A549 treated with Hydrocortisone at 1 μM for 4 hours (cell line): Measurements from ENCODE around the gene ADRA2B. TPM values are rescaled to one million over a fixed set of nuclear protein-coding genes. Genes with fewer than 3 reads are reported as not detected.

Experiments
- total RNA-seq: library from RNA; stranded (reverse); fragments of 200-300 nt; extraction: Qiagen RNA extraction; gene quantifications from 5 replicates; pipeline ENCODE4 v1.2.3, GENCODE V29; 2022

The ADRA2B gene
- total RNA-seq = 0.06 to 0.17 TPM (median 0.09 TPM) in 5 replicates

DNA sequence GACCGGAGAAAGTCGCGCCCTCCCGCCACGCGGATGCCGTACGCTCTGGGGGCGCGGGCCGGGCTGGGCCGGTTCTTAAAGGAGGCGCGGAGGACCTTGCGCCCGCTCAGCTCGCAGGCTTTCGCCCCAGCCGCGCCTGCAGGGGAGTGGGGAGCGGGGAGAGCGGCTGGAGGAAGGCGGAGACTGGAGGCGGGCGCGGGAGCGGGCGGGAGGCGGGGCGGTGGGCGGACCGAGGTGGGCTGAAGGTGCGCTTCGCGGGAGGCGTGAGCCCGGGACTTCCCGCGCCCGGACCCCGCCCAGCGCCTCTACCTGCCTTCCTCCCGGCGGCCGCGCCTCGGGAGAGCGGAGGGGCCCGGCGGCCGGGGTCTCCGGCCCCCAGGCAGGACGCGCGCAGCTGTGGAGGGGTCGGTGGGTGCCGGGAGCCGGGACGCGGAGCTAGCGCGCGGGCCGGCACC, at the start of gene ADRA2B:
Gene ADRA2B, minus strand, starts transcription at position 148 of the 455 bp plus-strand sequence. CDS start 422 bp downstream, outside the sequence.

DNA sequence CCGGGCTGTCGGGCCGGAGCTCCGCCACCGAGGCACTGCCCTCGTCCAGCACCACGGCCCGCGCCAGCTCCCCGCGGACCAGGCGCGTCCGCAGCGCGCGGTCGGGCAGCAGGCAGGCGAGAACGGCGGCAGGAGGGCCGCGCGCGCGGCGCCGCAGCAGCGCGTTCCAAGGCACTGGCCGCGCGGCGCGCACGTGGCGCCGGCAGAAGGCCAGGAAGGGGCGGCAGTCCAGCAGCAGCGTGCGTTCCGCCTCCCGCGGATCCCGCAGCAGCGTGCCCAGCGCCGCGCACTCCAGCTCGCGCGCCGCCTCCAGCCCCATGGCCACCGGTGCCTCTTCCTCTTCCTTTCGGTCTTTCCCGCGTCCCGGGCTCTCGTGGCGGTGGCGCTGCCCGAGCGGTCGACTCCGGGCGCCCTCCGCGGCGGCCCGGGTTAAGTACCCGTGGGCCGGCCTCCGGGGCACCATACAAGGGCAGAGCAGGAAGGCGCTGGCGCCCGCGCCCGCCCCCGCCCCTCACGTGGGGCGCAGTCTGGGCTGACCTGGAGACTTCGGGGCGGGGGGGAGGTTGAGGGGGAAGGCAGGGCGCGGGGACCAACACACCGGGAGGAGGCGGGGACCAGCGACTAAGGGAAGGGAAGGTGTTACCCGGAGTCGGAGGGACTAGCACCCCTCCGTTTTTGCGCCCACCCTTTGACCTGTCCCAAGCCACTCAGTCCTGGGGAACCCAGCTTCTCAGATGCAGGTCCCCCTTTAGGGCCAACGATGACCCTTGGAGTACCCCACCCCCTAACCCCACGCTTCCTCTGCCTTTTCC, 28.9 kb upstream of the ADRA2B start, which contains the start of gene DUSP2:
Gene DUSP2, minus strand, starts transcription at position 405 of the 812 bp plus-strand sequence. Its CDS starts 86 bp downstream, at position 319.

DNA sequence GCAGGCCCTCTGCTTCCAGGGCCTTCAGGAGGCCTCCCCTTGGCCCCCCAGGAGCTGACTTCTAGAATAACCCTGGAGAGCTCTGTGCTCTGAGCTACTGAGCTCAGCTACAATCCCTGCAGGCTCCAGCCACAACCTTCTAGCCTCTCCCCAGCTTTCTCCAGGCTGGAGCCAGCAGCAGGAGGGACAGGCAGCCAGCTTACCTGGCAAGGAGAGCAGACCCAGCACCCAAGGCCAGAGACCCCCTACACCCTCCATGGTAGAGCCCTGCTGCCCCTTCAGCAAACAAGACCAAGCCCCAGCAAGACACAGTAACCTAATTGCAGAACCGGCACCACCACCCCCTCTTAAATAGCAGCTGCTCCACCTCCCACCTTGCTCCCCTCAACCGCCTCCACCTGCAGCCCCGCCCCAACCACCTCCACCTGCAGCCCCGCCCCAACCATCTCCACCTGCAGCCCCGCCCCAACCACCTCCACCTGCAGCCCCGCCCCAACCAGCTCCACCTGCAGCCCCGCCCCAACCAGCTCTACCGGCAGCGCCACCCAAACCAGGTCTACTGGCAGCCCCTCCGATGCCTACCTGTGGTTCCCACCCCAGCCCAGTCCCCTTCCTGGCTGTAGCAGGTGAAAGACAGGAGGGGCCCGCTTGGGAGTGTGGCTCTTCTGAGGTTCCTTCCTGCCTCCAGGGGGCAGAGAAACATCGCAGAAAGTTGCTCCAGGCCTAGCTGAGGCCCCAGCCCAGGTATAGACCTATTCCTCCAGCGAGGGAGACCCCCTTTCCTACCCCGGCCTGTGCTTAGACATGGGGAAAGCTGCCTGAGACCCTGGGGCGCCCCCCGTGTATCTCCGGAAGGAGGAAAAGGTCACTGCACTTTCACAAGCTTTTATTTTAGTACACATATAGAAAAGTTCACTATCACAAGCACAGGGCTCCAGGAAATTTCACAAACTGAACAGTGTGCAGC, 22.1 kb upstream of the ADRA2B start, which contains the start of gene ASTL:
Gene ASTL, minus strand, starts transcription at position 324 of the 967 bp plus-strand sequence. Its CDS starts 66 bp downstream, at position 258.

Other genes with a start within 250 kb of the ADRA2B start
- gene ANKRD36C, start 124.7 kb downstream of the ADRA2B start, total RNA-seq = 3.4 to 5.3 TPM (median 4.1 TPM) in 5 replicates
- gene GPAT2, start 81.7 kb downstream of the ADRA2B start, total RNA-seq = 0.15 TPM in 1 of 5 replicates, not detected in the others
- not detected in 5 replicates for gene ASTL, start 21.9 kb upstream of the ADRA2B start, total RNA-seq
- 0.17 to 0.45 TPM (median 0.38 TPM) in 5 replicates for gene DUSP2, start 28.9 kb upstream of the ADRA2B start, total RNA-seq
- 86.3 to 104 TPM (median 88.1 TPM) in 5 replicates for gene STARD7, start 92.3 kb upstream of the ADRA2B start, total RNA-seq
- gene TMEM127, start 149.4 kb upstream of the ADRA2B start, total RNA-seq = 42.1 to 45.2 TPM (median 43.4 TPM) in 5 replicates
- 78.1 to 89.5 TPM (median 82.7 TPM) in 5 replicates for gene CIAO1, start 149.7 kb upstream of the ADRA2B start, total RNA-seq
- 112 to 133 TPM (median 116 TPM) in 5 replicates for gene SNRNP200, start 189.0 kb upstream of the ADRA2B start, total RNA-seq
- not detected in 5 replicates for gene ITPRIPL1, start 208.7 kb upstream of the ADRA2B start, total RNA-seq
- gene NCAPH, start 219.2 kb upstream of the ADRA2B start, total RNA-seq = 39.8 to 49.6 TPM (median 41.3 TPM) in 5 replicates